T-cell (primary cell): ENCODE results near the gene KTN1. TPM values are rescaled to one million over a fixed set of nuclear protein-coding genes. Genes with fewer than 3 reads are reported as not detected.

Experiments
- ATAC-seq, 4 experiments: fragments of 200-7000 bp in 3 of 4; fragments of 150-1000 bp in 1 of 4; cut with Tn5 transposase; replicated peaks in 1 of 4; 1 replicate in 3 of 4; 2 replicates in 1 of 4; pipeline ENCODE4 v1.10.0; 2021; ENCODE audit warnings: moderate library complexity in 3 of 4, mild to moderate bottlenecking in 2 of 4, moderate number of reproducible peaks in 1 of 4
- CTCF ChIA-PET, 2 donors: fragments of 300-600 bp; sonication (Branson Sonifier 250); formaldehyde crosslinking; loops; one replicate each; lab custom pipeline; 2022; ENCODE audit warnings: antibody characterized with exemption in 2 of 2; lab: Charles Lee
- POLR2A ChIA-PET, 2 donors: fragments of 300-600 bp; sonication (Branson Sonifier 250); formaldehyde crosslinking; loops; one replicate each; lab custom pipeline; 2022; ENCODE audit warnings: antibody characterized with exemption in 2 of 2; lab: Charles Lee
- DNase-seq, 35 experiments: peaks; one replicate each; pipeline versions ENCODE4 v3.0.0 to v3.0.0-alpha.2; 2013 to 2023
- H3K27ac ChIP-seq: one replicate; pipeline ENCODE4 v1.5.1; 2013; ENCODE audit warnings: low read length
- H3K27me3 ChIP-seq, 2 experiments: replicated peaks in 1 of 2; 1 replicate in 1 of 2; 2 replicates in 1 of 2; pipeline versions ENCODE4 v1.6.1 to v1.7.0; 2013; ENCODE audit warnings: low read length in 1 of 2, mixed read lengths in 1 of 2; ENCODE audit not compliant: control insufficient read depth in 2 of 2, insufficient read depth in 2 of 2; ENCODE audit errors: extremely low read depth in 1 of 2
- H3K36me3 ChIP-seq, 2 donors: 1 replicate in 1 of 2; 2 replicates in 1 of 2; pipeline versions ENCODE4 v1.6.1 to v1.7.0; 2013; ENCODE audit warnings: low read length in 1 of 2; ENCODE audit not compliant: control insufficient read depth in 2 of 2, insufficient read depth in 1 of 2; ENCODE audit errors: extremely low read depth in 1 of 2
- H3K4me1 ChIP-seq, 2 experiments: 1 replicate in 1 of 2; 2 replicates in 1 of 2; pipeline versions ENCODE4 v1.6.1 to v1.7.0; 2013; ENCODE audit warnings: low read length in 2 of 2, mixed read lengths in 1 of 2; ENCODE audit not compliant: insufficient read depth in 2 of 2, control insufficient read depth in 1 of 2; ENCODE audit errors: extremely low read depth in 1 of 2
- H3K4me3 ChIP-seq, 2 donors: 1 replicate in 1 of 2; 2 replicates in 1 of 2; pipeline versions ENCODE4 v1.5.1 to v1.7.0; 2013; ENCODE audit warnings: mild to moderate bottlenecking in 2 of 2, low read length in 1 of 2, moderate library complexity in 1 of 2; ENCODE audit not compliant: control insufficient read depth in 1 of 2; ENCODE audit errors: extremely low read depth in 1 of 2
- H3K9me3 ChIP-seq: 2 replicates; pipeline ENCODE4 v1.7.0; 2013
- H3K27ac Mint-ChIP-seq, 2 donors: one replicate each; pipeline ENCODE4 v1.8.0; 2020 to 2021; ENCODE audit warnings: mild to moderate bottlenecking in 2 of 2, mixed read lengths in 2 of 2
- H3K27me3 Mint-ChIP-seq, 2 donors: one replicate each; pipeline ENCODE4 v1.8.0; 2021 to 2022; ENCODE audit warnings: mixed read lengths in 2 of 2
- H3K36me3 Mint-ChIP-seq: one replicate; pipeline ENCODE4 v1.8.0; 2021; ENCODE audit warnings: mixed read lengths
- H3K4me1 Mint-ChIP-seq, 3 donors: one replicate each; pipeline ENCODE4 v1.8.0; 2020 to 2022; ENCODE audit warnings: mixed read lengths in 3 of 3, mild to moderate bottlenecking in 1 of 3
- H3K4me3 Mint-ChIP-seq, 3 donors: one replicate each; pipeline ENCODE4 v1.8.0; 2020 to 2022; ENCODE audit warnings: mild to moderate bottlenecking in 3 of 3, mixed read lengths in 3 of 3, moderate library complexity in 3 of 3
- H3K9me3 Mint-ChIP-seq, 3 donors: one replicate each; pipeline ENCODE4 v1.8.0; 2020 to 2022; ENCODE audit warnings: mixed read lengths in 3 of 3
- WGBS: methylation state at CpG from one replicate; pipeline ENCODE4 v1.1.5; 2013; ENCODE audit warnings: missing lambda C conversion rate; ENCODE audit not compliant: insufficient coverage; 5-methylcytosine and 5-hydroxymethylcytosine counted together
- total RNA-seq, 35 experiments: library from RNA in 6 of 35; stranded (reverse) in 6 of 35; fragments of 120-200 nt in 1 of 35; gene quantifications; one replicate each; pipeline versions ENCODE4 v1.2.1 to v1.2.4 and lab custom pipeline; 2013 to 2026

Gene KTN1
- total RNA-seq, 5 donors from 2014 or later (not counting 1 experiment from before 2014, with no cell fraction given), result 82.5 to 109 (median 85.4) TPM

- Mint-ChIP-seq H3K27ac (no peak overlapping the region), H3K36me3 (peaks cover 26% of the 10 kb centered on the region), H3K9me3 (peaks cover 0 to 3% (median 0%) of the 10 kb centered on the region in 3 donors), H3K4me1 (peaks cover 66 to 76% (median 66%) of the 10 kb centered on the region in 3 donors), H3K27me3 (no peaks in the 10 kb centered on the region), H3K4me3 (no peak overlapping the region)
- Histone ChIP-seq H3K36me3 (no peaks in the 10 kb centered on the region), H3K4me1 (peaks cover 2% of the 10 kb centered on the region in 2 experiments), H3K9me3 (no peaks in the 10 kb centered on the region), H3K4me3 (no peak overlapping the region), H3K27me3 (no peaks in the 10 kb centered on the region), H3K27ac (no peak overlapping the region)
- no peak for DNase-seq
- no peak for ATAC-seq
- POLR2A ChIA-PET, result no interaction called here
- CTCF ChIA-PET, result no interaction called here
- WGBS, result 100% methylated on average over 1 of the region's 2 CpGs
These were observed 12.4 kb downstream of the KTN1 start for GRCh38 chr14:55592436-55592835.

GRCh38 chr14:55593698-55594097 lies 13.7 kb downstream of the KTN1 start:
- CTCF ChIA-PET, result interaction anchor here (0.6 to 1.2 kb wide), 4 partner anchors 11 to 827 kb away, joined by 3 to 5 read pairs (median 3); no protein-coding TSS in a partner anchor
- Mint-ChIP-seq H3K27ac (no peak overlapping the region), H3K36me3 (peaks cover 29% of the 10 kb centered on the region), H3K27me3 (no peaks in the 10 kb centered on the region), H3K4me1 (peaks cover 59 to 69% (median 61%) of the 10 kb centered on the region in 3 donors), H3K4me3 (no peak overlapping the region), H3K9me3 (peaks cover 0 to 3% (median 0%) of the 10 kb centered on the region in 3 donors)
- Histone ChIP-seq H3K4me1 (peaks cover 0 to 2% of the 10 kb centered on the region in 2 experiments), H3K9me3 (no peaks in the 10 kb centered on the region), H3K27ac (no peak overlapping the region), H3K27me3 (no peaks in the 10 kb centered on the region), H3K4me3 (no peak overlapping the region), H3K36me3 (no peaks in the 10 kb centered on the region)
- WGBS, result no CpG with 5 or more reads among the region's 2 CpGs
- ATAC-seq, result no peak
- POLR2A ChIA-PET, result interaction anchor here in 1 of 2 donors (0.6 kb wide), 1 partner anchor 536 kb away, joined by 3 read pairs; no protein-coding TSS in a partner anchor
- no peak for DNase-seq

- ChIA-PET CTCF (no interaction called here), POLR2A (interaction anchor here in 1 of 2 donors (1.1 kb wide), 1 partner anchor 23 kb away, joined by 4 read pairs; no protein-coding TSS in a partner anchor)
- Mint-ChIP-seq H3K9me3 (peaks cover 0 to 3% (median 0%) of the 10 kb centered on the region in 3 donors), H3K4me1 (peaks cover 29 to 53% (median 46%) of the 10 kb centered on the region in 3 donors), H3K36me3 (peaks cover 30% of the 10 kb centered on the region), H3K27ac (no peak overlapping the region), H3K4me3 (no peak overlapping the region), H3K27me3 (no peaks in the 10 kb centered on the region)
- Histone ChIP-seq H3K4me3 (no peak overlapping the region), H3K36me3 (peaks cover 0 to 3% of the 10 kb centered on the region in 2 donors), H3K4me1 (peaks cover 0 to 3% of the 10 kb centered on the region in 2 experiments), H3K27ac (no peak overlapping the region), H3K9me3 (no peaks in the 10 kb centered on the region), H3K27me3 (no peaks in the 10 kb centered on the region)
- no peak for DNase-seq
- no peak for ATAC-seq
- WGBS, result 96% methylated on average over 7 of the region's 14 CpGs
These were observed 19.4 kb downstream of the KTN1 start for GRCh38 chr14:55599250-55599879.

GRCh38 chr14:55600784-55601561 lies 21.0 kb downstream of the KTN1 start:
- Mint-ChIP-seq H3K27ac (peak overlapping the region in 1 of 2 donors; percentile 21), H3K9me3 (no peaks in the 10 kb centered on the region), H3K4me1 (peaks cover 24 to 41% (median 36%) of the 10 kb centered on the region in 3 donors), H3K4me3 (no peak overlapping the region), H3K27me3 (no peaks in the 10 kb centered on the region), H3K36me3 (peaks cover 22% of the 10 kb centered on the region)
- ATAC-seq (no peak), DNase-seq (no peak)
- WGBS, result 100% methylated on average over 2 of the region's 5 CpGs
- ChIA-PET POLR2A (no interaction called here), CTCF (no interaction called here)
- Histone ChIP-seq H3K36me3 (peaks cover 0 to 3% of the 10 kb centered on the region in 2 donors), H3K27ac (no peak overlapping the region), H3K27me3 (no peaks in the 10 kb centered on the region), H3K4me1 (peaks cover 0 to 3% of the 10 kb centered on the region in 2 experiments), H3K9me3 (no peaks in the 10 kb centered on the region), H3K4me3 (no peak overlapping the region)

- CTCF ChIA-PET, result no interaction called here
- H3K27ac Mint-ChIP-seq, result no peak overlapping the region
- no peaks in the 10 kb centered on the region for H3K9me3 Mint-ChIP-seq
- WGBS, result 93% methylated on average over 4 of the region's 4 CpGs
- no peak overlapping the region for H3K4me3 Mint-ChIP-seq
- no peaks in the 10 kb centered on the region for H3K27me3 Mint-ChIP-seq
- Histone ChIP-seq H3K4me1 (peaks cover 0 to 3% of the 10 kb centered on the region in 2 experiments), H3K4me3 (no peak overlapping the region), H3K36me3 (peaks cover 0 to 3% of the 10 kb centered on the region in 2 donors), H3K27me3 (no peaks in the 10 kb centered on the region), H3K9me3 (no peaks in the 10 kb centered on the region), H3K27ac (no peak overlapping the region)
- H3K36me3 Mint-ChIP-seq, result peaks cover 11% of the 10 kb centered on the region
- peaks cover 27 to 47% (median 44%) of the 10 kb centered on the region in 3 donors for H3K4me1 Mint-ChIP-seq
- no peak for DNase-seq
- no peak for ATAC-seq
- POLR2A ChIA-PET, result interaction anchor here in 1 of 2 donors (1.1 kb wide), 1 partner anchor 18 kb away, joined by 3 read pairs; no protein-coding TSS in a partner anchor
These were observed 23.5 kb downstream of the KTN1 start for GRCh38 chr14:55603401-55603953.

GRCh38 chr14:55604488-55604887 lies 24.5 kb downstream of the KTN1 start:
- Histone ChIP-seq H3K4me1 (peaks cover 0 to 3% of the 10 kb centered on the region in 2 experiments), H3K27ac (no peak overlapping the region), H3K36me3 (peaks cover 0 to 3% of the 10 kb centered on the region in 2 donors), H3K9me3 (no peaks in the 10 kb centered on the region), H3K4me3 (no peak overlapping the region), H3K27me3 (no peaks in the 10 kb centered on the region)
- DNase-seq, result no peak
- ATAC-seq, result no peak
- H3K27ac Mint-ChIP-seq, result no peak overlapping the region
- POLR2A ChIA-PET, result interaction anchor here in 1 of 2 donors (0.6 kb wide), 1 partner anchor 13 kb away, joined by 3 read pairs; no protein-coding TSS in a partner anchor
- no peak overlapping the region for H3K4me3 Mint-ChIP-seq
- H3K36me3 Mint-ChIP-seq, result peaks cover 4% of the 10 kb centered on the region
- no peaks in the 10 kb centered on the region for H3K27me3 Mint-ChIP-seq
- peaks cover 28 to 43% (median 41%) of the 10 kb centered on the region in 3 donors for H3K4me1 Mint-ChIP-seq
- no peaks in the 10 kb centered on the region for H3K9me3 Mint-ChIP-seq
- CTCF ChIA-PET, result interaction anchor here in 1 of 2 donors (0.6 kb wide), 1 partner anchor 10 kb away, joined by 5 read pairs; no protein-coding TSS in a partner anchor
